ENCODE data around the gene HSPBAP1.

The HSPBAP1 gene, protein sequence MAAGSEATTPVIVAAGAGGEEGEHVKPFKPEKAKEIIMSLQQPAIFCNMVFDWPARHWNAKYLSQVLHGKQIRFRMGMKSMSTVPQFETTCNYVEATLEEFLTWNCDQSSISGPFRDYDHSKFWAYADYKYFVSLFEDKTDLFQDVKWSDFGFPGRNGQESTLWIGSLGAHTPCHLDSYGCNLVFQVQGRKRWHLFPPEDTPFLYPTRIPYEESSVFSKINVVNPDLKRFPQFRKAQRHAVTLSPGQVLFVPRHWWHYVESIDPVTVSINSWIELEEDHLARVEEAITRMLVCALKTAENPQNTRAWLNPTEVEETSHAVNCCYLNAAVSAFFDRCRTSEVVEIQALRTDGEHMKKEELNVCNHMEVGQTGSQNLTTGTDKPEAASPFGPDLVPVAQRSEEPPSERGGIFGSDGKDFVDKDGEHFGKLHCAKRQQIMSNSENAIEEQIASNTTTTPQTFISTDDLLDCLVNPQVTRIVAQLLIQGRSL

DNA sequence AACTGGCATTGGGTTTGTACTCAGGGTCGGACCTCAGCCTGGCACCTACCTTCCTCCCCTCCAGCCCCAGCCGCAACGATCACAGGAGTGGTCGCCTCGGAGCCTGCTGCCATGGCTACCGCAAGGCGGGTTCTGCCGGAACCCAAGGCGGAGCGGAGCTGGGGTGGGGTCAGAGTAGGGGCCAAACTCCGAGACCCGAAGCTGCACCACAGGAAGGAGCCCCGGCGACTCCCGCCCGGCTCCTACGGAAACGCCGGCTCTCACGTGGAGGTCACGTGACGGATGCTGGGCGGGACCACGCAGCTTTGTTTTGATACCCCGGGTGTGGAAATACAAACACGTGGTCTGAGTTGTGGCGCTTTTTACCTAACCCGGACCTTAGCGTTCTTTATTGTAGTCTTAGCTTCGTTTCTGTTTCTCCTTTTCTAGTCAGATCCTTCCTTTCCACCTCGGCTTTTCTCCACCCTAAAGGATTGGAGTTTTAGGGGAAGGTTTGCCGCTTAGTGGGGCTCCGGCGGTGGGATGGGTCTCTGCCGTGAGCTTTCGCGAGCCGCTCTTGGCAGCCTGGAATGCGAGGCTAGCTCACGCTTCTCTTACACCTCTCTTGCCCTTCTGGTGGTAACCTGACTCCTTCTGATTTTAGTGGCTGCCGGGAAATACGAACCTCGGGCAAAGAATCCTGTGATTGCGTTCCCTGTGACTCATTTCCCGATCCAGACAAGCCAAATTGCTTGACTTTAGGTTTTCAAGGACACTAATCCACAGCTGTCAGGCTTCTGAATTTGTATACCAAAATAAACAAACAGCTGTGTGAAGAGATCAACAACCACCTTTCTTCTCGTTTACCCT, at the start of gene HSPBAP1:
HSPBAP1 (minus strand) TSS at position 264 of the 849 bp plus-strand sequence; CDS start at position 113, 151 bp downstream.
- DNase-seq, result peak; percentile 92

DNA sequence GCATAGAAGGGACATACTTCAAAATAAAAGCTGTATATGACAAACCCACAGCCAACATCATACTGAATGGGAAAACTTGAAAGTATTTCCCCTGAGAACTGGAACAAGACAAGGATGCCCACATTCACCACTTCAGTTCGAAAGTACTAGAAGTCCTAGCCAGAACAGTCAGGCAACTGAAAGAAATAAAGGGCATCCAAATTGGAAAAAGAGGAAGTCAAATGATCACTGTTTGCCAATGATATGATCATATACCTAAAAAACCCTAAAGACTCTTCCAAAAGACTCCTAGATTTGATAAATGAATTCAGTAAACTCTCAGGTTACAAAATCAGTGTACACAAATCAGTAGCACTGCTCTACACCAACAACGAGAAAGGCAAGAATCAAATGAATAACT, 42.0 kb upstream of the HSPBAP1 start:
- DNase-seq, result no peak

DNA sequence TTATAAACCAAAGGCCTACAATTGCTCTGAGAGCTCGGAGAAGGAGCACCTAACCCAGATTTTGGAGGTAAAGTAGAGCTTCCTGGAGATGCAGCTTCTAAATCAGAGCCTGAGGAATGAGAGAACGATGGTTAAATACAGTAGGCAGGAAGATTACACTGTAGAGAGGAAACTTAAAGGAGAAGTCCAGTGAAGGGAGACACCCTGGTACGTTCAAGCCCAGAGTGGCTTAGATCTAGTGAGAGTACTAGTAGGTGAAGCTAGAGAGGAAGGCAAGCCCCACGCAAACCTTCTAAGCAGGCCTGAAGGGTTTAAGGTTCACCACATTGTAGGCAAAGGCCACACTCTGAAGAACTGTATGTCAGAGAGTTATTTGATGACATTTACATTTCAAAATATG, 34.6 kb upstream of the HSPBAP1 start:
- no peak for DNase-seq

DNA sequence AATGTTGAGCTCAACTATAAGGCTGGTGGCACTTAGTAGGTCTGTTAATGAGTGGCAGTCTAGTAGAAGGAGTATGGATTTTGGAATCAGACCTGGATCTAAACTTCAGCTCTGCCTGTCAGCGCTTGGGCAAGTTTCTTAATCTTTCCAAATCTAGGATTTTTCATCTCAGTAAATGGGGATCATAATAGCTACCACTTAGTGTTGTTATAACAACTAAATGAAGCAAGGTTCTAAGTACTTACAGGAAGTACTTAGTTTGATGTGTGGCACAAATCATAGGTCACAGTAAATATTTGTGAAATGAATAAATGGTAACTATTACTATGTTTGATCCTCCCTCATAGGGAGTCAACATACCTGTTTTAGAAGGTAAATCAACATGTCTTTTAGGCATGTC, 32.6 kb upstream of the HSPBAP1 start:
- DNase-seq, result no peak

DNA sequence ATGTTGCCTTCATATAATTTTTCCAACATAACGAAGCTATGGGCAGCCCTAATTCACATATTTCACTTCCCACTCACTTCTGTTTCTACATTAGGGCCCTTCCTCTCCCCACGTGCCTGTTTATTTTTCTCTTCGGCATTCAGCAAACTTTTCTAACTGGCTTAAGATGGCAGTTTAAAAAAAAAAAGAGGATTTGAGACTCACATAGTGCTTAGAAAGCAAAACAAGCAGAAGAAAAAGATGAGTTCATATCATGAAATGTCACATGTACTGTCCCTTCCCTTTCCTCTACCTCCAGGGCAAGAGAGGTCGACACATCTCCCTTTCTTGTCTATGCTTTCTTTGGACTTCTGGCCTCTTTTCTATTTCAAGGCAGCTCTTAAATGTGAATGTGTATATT, 31.8 kb upstream of the HSPBAP1 start:
- DNase-seq, result no peak

DNA sequence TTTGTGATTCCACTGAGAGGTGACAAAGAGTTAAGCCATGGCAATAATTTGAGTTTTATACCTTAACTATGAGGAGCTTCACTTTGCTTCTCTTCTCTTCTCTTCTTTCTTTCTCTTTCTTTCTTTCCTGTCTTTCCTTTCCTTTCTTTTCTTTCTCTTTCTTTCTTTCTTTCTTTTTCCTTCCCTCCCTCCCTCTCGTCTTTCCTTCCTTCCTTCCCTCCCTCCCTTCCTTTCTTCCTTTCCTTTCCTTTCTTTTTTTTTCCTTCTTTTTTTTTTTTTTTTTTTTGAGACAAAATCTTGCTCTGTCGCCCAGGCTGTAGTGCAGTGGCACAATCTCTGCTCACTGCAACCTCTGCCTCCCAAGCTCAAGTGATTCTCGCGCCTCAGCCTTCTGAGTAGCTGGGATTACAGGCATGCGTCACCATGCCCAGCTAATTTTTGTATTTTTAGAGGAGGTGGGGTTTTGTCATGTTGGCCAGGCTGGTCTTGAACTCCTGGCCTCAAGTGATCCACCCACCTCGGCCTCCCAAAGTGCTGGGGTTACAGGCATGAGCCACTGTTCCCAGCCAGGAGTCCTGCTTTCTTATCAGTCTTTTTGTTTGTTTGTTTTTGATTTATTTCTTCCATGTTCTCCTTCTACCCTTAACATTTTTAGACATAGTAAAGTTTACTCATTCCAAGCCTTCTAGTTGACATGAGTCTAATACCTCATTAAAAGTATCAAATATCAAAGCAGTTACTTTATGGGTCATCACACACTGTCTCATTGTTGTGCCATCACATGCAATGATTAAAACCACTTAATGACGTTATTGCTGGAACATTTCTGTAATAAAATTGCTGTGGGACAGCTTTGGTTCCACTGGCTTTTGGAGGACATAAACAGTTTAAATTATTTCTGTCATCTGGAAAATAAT, 31.1 kb upstream of the HSPBAP1 start:
- DNase-seq, result no peak

DNA sequence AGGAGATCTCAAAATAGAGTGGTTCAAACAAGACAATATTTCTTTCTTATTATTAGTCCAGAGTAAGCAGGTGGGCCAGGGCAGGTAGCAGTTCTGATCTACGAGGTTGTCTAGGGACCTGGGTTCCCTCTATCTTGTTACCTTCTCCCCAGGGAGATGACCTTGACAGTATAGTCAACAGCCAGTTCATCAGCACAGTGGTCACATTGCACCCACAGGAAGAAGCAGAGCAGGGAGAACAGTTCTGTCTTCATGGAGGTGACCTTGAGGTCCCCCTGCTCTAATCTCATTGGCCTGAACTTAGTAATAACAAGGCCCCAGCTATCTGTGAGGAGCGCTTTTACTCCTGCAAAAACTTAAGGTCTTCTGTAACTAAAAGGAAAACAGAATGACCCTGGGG, 23.0 kb upstream of the HSPBAP1 start:
- no peak for DNase-seq

DNA sequence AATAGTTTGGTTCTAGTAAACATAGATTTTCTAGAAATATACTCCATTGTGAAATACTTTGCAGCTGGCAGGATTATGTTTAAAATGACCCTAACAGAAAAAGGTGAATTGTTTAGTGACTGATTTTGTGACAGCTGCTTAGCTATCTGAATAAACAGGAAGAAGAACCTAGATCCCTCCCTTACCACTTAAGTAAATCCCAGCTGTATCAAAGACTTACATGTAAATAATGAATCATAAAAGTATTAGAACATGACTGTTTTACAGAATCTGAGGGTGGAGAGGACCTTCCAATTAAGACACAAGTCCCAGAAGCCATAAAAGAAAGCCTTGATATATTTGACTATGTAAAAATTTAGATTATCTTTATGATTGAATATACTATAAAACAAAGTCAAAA, 17.1 kb upstream of the HSPBAP1 start:
- no peak for DNase-seq

DNA sequence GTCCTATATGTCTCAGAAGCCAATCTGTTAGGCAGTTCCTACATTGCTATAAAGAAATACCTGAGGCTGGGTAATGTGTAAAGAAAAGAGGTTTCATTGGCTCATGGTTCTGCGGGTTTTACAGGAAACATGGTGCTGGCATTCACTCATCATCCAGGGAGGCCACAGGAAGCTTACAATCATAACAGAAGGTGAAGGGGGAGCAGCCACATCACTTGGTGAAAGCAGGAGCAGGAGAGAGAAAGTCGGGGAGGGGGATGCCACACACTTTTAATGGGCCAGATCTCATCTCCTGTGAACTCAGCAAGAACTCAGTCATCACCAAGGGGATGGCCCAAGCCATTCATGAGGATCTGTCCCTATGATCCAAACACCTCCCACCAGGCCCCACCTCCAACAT, 10.3 kb upstream of the HSPBAP1 start:
- no peak for DNase-seq

DNA sequence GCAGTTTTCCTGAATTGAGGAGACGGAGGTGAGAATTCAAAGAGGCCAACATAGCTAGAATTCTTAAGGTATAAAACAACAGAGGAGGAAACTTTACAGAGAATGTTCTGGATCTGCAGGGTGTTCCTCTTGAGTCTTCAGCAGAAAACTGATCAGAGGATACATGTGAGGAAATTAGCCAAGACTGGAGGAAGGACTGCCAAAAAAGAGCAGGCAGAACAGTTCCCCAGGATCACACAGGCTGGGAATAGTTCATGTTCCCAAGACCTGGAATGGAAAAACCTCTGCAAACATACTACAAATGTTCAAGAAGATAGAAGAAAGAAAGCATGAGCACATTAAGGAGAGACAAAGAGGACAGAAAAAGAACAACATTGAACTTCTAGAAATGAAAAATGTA, 8.7 kb upstream of the HSPBAP1 start:
- DNase-seq, result no peak

DNA sequence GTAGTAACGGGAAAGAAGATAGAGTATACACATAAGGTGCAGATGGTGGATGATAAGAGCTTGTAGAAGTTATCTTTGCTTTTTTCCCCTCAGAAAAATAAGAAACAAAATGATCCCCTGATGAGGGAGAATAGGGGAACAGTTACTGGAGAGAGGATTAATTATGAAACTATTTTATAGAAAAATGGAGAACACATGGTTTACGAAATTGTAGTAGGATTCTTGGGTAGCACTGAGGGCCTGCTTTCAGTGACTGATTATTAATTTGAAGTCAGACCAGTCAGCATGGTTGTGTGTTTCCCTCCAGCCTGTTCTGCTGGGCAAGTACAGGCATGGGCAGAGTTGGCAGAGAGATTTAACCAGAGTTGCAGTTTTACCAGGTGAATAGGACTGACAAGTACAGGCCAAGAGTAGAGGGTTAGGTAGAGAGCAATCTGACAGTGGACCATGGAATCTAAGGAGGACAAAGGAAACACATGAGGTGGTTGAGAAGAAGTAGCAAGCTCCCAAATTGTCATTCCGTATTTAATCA, 7.1 kb upstream of the HSPBAP1 start:
- no peak for DNase-seq

DNA sequence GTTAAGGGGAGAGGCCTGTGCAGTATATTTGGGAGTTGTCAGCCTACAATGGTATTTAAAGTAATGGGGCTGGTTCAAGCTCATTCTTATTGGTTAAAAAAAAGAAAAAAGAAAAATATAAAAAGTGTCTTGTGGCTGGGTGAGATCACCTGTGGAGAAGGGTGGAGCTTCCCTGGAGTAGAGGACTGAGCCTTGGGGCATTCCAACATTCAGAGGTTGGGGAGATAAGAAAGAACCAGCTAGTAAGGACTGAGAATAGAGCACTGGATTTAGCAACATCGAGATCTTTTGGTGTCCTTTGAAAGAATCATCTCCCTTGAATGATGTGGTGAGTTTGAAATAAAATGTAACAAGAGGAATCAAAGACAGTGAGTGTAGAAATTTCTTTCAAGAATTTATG, 6.4 kb upstream of the HSPBAP1 start:
- DNase-seq, result no peak

DNA sequence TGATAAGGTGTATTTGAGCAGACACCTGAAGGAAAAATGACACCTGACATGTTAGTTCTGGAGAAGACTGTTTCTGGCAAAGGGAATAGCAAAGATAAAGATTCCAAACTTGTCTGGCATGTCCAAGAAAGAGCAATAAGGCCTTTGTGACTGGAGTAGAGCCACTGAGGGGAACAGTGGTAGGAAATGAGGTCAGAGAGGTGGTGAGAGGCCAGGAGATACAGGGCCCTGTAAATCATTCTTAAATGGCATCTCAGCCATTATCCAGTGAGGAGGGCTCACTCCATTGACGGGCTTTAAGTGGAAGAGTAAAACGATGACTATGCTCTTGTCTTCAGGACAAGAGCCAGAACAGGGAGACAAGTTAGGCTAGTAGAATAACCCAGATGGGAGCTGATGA, 5.7 kb upstream of the HSPBAP1 start:
- no peak for DNase-seq

DNA sequence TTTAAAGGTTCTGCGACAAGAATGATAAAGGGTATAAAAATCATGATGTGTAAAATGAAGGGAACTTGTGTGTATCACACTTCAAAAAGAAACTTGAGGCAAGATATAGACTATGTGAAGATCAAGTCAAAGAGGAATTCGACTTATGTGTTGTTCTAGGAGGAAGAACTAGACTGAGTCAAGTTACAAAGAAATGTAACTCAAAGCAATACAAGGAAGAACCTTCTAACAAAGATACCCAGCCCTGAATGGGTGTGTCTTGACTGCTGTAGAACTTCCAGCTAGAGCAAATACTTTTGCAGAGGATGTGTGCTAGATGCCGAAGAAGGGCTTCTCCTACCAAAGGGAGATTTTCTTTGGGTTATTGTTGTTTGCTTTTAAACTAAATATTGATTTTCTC, 3.7 kb upstream of the HSPBAP1 start:
- DNase-seq, result no peak

DNA sequence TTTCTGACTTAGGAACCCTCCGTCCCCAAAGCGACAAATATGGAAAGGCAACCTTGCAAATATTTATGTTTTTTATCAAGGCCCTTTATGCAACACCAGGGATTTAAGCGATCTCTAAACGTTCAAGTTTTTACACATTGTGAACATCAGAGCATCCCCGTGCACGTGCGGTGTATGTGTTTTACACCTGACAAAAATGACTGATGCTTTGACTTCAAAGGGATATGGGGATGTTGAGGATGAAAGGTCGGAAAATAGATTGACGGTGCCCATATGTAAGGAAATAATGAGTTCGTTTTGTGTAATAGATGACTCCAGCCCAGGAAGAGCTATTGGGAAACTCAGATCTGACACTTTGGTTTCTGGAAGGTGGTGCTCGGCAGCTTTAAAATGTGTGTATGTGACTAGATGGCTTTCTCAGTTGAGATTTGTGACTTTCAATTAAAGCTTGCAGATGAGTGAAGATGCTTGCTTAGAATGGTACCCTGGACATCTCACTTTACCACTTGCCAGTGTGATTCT, 2.1 kb upstream of the HSPBAP1 start:
- DNase-seq, result no peak

DNA sequence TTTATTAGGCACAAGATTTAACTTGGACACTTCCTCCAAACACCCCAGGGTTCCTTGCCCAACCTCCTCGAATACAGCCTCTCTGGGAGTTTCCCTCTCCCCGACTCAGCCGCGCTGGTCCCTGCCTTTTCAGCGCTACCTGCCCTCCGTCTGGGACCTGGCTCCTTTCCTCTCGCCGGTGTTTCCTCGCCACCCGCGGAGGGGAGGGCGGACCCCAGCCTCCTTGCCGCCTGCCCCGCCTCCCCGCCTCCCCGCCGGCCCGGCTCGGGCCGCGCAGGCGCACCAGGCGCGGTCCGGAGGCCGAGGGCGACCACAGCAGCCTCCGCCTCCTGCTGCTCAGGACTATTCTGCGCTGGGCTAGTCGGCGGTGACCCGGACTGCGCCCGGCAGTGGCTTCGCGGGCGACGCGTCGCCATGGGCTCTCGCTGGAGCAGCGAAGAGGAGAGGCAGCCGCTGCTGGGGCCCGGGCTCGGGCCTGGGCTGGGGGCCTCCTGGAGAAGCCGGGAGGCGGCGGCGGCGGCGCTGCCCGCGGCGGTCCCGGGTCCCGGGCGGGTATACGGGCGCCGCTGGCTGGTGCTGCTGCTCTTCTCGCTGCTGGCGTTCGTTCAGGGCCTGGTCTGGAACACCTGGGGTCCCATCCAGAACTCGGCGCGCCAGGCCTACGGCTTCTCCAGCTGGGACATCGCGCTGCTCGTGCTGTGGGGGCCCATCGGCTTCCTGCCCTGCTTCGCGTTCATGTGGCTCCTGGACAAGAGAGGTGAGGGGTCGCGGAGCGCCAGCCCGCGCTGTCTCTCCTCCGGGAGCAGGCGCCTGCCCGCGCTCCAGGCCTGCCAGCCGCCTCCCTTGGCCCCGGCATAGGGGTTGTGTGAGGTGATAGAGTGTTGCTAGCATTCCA, 1.4 kb upstream of the HSPBAP1 start, which contains the start of gene SLC49A4:
SLC49A4 (plus strand) TSS at position 291 of the 895 bp plus-strand sequence; CDS start at position 415, 124 bp downstream.
- DNase-seq, result peak; percentile 63

DNA sequence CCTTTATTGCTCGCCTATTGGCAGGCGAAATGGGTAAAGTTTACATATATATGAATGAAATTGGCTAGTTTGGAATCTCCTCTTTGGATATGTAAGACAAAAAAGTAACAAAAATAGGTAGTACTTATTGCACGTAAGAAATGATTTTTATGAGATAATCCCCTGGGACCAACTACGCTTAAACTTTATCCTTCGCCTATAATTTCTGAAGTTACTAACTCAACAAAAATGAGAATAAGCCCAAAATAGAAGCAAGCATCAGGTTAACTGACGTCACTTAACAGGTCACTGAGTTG, 800 bp upstream of the HSPBAP1 start:
- DNase-seq, result no peak

DNA sequence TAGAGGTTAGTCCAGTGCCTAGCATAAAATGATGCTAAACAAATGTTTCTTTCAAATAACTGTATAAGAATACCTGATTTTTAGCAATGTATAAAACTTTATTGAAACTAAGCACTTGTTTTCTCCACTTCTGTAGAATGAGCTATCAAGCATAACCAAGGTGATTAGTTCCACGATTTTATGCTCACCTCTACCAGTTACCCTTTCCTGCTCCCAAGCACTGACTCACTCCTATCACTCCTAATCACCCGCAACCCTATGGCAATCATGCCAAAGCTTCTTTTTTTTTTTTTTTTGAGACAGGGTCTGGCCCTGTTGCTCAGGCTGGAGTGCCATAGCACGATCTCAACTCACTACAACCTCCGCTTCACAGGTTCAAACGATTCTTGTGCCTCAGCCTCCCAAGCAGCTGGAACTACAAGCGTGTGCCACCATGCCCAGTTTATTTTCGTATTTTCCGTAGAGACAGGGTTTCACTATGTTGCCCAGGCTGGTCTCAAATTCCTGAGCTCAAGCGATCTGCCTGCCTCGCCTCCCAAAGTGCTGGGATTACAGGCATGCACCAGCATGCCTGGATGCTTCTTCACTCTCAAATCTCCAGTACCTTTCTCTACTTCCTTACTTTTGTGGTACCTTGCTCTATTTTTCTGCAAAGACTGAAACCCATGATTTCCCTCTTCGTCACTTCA, 3.9 kb downstream of the HSPBAP1 start:
- DNase-seq, result no peak

DNA sequence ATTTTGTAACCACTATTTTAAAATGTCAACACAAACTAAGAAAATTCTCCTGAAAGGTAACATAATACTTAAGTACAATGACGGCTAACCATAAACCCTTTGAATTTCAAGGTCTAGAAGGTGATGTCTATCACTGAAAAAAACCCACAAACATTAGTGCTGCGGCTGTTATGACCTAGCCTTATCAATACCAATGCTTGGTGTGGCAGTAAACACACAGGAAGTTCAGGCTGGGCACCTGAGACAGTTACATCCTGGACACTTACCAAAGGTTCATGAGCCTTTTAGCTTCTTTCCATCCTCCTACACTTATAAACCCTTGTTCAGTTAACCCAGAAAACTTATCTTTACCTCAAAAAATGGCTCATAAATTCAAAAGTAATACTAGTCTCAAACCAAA, 5.8 kb downstream of the HSPBAP1 start:
- DNase-seq, result no peak

DNA sequence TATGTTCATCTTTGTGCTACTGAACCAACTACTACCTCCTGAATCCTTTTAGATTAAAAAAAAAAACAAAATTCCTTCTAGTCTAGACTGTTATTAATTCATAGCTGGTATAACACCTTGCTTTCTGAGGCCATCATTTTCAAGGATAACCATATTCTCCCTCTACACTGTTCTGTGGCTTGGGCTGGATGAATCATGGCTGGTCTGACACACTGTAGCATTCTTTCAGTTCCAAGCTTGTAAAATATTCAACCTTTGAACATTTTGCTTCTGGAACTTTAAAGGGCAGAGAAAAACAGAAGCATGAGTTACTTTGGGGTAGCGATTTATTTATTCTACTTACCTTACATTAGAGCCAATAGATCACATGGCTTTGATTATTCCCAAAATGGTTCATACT, 7.6 kb downstream of the HSPBAP1 start:
- no peak for DNase-seq

DNA sequence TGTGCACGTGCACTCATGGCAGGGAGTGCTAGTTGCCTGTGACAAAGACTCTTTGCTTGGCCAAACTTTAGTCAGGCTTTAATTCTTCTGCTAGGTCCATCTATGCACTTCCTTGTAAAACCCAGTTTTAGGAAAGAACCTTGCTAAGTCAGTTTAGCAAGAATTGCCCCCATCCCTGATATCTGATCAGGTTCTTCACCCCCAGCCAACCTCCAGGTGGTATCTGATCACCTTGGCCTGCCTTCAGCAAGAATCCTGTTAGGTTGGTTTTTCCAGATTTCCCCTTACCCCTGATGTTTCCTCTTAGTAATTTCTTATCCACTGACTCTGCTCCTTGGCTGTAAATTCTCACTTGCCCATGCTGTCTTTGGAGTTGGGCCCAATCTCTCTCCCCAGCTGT, 8.4 kb downstream of the HSPBAP1 start:
- no peak for DNase-seq
